ENCODE measurements around the gene ISM1.

The ISM1 gene

DNA sequence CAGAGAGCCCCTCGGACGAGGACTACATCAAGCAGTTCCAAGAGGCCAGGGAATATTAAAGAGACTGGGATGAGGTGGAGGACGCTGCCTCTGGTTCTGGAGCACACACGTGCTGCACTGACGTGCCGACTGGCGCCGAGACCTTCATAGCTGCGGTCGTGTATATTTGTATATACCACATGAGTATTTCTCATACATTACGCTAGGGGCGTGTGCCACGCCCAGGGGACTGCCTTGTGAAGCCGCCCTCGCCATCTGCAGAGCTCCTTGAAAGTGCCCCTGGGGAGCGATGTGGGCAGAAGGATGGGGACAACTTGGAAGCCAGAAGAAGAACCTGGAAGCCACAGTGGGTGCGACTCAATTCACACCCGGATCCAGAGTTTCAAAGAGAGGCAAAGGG lies 78.3 kb downstream of the ISM1 start:
- Histone ChIP-seq H4K20me1 (ENCODE audit: insufficient read depth, low read length) (no peaks in the 10 kb centered on the region), H3K9me3 (ENCODE audit: insufficient read depth, low read length) (no peaks in the 10 kb centered on the region), H3K36me3 (replicated peaks; ENCODE audit: low read depth, low read length) (no peaks in the 10 kb centered on the region), H2AFZ (ENCODE audit: low read depth, low read length) (no peak overlapping the region), H3K4me1 (ENCODE audit: low read length) (no peaks in the 10 kb centered on the region), H3K4me2 (ENCODE audit: low read length) (no peak overlapping the region), H3K27ac (ENCODE audit: low read length) (no peak overlapping the region), H3K4me3 (ENCODE audit: low read length) (no peak overlapping the region), H3K79me2 (ENCODE audit: low read length) (no peaks in the 10 kb centered on the region), H3K27me3 (ENCODE audit: low read depth, low read length) (0 out of 2 replicates have a peak, but pooled peaks cover 4% of the 10 kb centered on the region), H3K9ac (ENCODE audit: low read length) (no peak overlapping the region)
- TF ChIP-seq, protein P1, sequence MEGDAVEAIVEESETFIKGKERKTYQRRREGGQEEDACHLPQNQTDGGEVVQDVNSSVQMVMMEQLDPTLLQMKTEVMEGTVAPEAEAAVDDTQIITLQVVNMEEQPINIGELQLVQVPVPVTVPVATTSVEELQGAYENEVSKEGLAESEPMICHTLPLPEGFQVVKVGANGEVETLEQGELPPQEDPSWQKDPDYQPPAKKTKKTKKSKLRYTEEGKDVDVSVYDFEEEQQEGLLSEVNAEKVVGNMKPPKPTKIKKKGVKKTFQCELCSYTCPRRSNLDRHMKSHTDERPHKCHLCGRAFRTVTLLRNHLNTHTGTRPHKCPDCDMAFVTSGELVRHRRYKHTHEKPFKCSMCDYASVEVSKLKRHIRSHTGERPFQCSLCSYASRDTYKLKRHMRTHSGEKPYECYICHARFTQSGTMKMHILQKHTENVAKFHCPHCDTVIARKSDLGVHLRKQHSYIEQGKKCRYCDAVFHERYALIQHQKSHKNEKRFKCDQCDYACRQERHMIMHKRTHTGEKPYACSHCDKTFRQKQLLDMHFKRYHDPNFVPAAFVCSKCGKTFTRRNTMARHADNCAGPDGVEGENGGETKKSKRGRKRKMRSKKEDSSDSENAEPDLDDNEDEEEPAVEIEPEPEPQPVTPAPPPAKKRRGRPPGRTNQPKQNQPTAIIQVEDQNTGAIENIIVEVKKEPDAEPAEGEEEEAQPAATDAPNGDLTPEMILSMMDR (IDR thresholded peaks at IDR 0.05; ENCODE audit: low read depth, low read length): no peak
- TF ChIP-seq EZH2phosphoT487 (IDR thresholded peaks at IDR 0.05; ENCODE audit: low read depth): no peak

DNA sequence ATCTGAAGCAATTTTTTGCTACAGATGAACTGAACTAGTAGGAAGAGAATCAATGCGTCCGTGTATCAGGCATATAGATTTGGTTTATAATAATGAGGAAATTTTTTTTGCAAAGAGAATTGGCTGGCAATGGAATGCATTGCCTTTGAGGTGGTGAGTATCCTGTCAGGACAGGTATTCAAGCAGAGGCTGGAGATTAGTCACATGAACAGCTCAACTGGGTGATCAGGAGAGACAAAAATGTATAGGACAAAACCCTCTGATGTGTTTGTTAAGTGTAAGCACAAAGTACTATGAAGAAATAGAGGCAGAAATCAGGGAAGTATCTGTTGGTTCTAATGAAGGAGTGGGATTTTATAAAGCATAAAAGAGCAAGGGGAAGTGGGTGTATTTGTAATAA lies 80.5 kb downstream of the ISM1 start:
- Histone ChIP-seq H2AFZ (ENCODE audit: low read depth, low read length) (no peak overlapping the region), H3K79me2 (ENCODE audit: low read length) (no peaks in the 10 kb centered on the region), H3K27me3 (ENCODE audit: low read depth, low read length) (peaks cover 17% of the 10 kb centered on the region), H3K9ac (ENCODE audit: low read length) (no peak overlapping the region), H3K36me3 (replicated peaks; ENCODE audit: low read depth, low read length) (no peaks in the 10 kb centered on the region), H4K20me1 (ENCODE audit: insufficient read depth, low read length) (no peaks in the 10 kb centered on the region), H3K4me1 (ENCODE audit: low read length) (no peaks in the 10 kb centered on the region), H3K4me2 (ENCODE audit: low read length) (no peak overlapping the region), H3K9me3 (ENCODE audit: insufficient read depth, low read length) (no peaks in the 10 kb centered on the region), H3K4me3 (ENCODE audit: low read length) (no peak overlapping the region), H3K27ac (ENCODE audit: low read length) (no peak overlapping the region)
- TF ChIP-seq, protein P1 (IDR thresholded peaks at IDR 0.05; ENCODE audit: low read depth, low read length): no peak

DNA sequence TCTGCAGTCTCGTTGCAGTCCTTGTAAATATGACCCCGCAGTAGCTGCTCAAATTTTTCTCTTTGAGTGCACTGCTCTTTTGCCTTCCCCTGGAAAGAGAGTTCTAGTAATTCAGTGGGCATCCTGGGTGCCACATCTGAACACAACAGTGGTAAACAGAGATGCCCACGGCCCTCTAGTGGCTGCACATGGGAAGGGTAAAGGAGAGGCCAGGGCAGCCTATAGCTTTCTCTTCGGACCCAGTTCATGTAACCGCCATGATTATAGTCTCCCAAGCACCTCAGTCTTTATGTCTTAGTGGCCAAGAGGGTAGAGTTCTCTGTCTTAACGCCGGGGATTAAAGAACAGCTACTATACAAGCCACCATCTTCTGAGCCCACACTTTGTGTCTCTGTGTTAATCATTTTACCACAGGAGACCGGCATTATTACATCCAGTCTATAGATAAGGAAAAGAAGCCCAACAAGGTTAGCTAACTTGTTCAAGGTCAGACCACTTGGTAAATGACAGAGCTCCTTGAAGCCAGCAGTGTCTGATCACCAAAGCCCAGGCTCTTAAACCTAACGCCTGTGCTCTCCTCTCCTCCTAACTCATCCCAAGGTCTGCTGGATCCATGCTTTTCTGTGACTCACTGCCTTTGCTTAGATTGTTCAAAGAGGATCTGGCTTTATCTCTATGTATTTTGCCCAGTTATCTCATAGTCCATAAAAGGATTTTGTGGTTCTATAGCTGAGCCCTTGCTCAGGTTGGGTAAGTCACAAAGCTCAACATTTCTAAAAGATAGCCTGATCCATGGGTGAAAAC lies 81.8 kb downstream of the ISM1 start:
- TF ChIP-seq, protein P1 (IDR thresholded peaks at IDR 0.05; ENCODE audit: low read depth, low read length): peak; percentile 85
- TF ChIP-seq EZH2phosphoT487 (IDR thresholded peaks at IDR 0.05; ENCODE audit: low read depth): no peak
- Histone ChIP-seq H3K27me3 (ENCODE audit: low read depth, low read length) (peaks cover 26% of the 10 kb centered on the region), H3K4me3 (ENCODE audit: low read length) (no peak overlapping the region), H3K36me3 (replicated peaks; ENCODE audit: low read depth, low read length) (no peaks in the 10 kb centered on the region), H4K20me1 (ENCODE audit: insufficient read depth, low read length) (no peaks in the 10 kb centered on the region), H3K9ac (ENCODE audit: low read length) (no peak overlapping the region), H3K27ac (ENCODE audit: low read length) (no peak overlapping the region), H3K4me1 (ENCODE audit: low read length) (no peaks in the 10 kb centered on the region), H3K9me3 (ENCODE audit: insufficient read depth, low read length) (no peaks in the 10 kb centered on the region), H2AFZ (ENCODE audit: low read depth, low read length) (no peak overlapping the region), H3K4me2 (ENCODE audit: low read length) (no peak overlapping the region), H3K79me2 (ENCODE audit: low read length) (no peaks in the 10 kb centered on the region)

DNA sequence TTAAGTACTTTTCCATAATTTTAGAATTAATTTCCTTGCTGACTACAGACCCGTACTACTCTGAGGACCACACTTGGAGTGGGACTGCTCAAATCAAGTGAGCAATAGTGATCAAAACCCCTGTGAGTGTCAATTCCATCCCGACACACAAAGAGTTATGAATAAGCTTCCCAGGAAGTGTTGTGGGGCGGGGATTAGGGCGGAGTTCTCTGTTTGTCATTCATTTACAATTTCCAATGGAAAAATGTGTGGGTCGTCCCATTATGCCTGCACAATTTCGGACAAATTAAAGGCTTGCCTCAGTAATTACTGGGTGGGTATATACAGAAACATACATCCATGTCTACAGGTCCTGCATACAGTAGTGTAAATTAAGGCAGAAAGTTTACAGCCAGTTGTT lies 84.2 kb downstream of the ISM1 start:
- Histone ChIP-seq H3K9me3 (ENCODE audit: insufficient read depth, low read length) (no peaks in the 10 kb centered on the region), H3K4me2 (ENCODE audit: low read length) (no peak overlapping the region), H4K20me1 (ENCODE audit: insufficient read depth, low read length) (no peaks in the 10 kb centered on the region), H3K4me1 (ENCODE audit: low read length) (no peaks in the 10 kb centered on the region), H3K4me3 (ENCODE audit: low read length) (no peak overlapping the region), H3K36me3 (replicated peaks; ENCODE audit: low read depth, low read length) (no peaks in the 10 kb centered on the region), H3K79me2 (ENCODE audit: low read length) (no peaks in the 10 kb centered on the region), H3K27me3 (ENCODE audit: low read depth, low read length) (peaks cover 36% of the 10 kb centered on the region), H3K9ac (ENCODE audit: low read length) (no peak overlapping the region), H2AFZ (ENCODE audit: low read depth, low read length) (no peak overlapping the region), H3K27ac (ENCODE audit: low read length) (no peak overlapping the region)
- TF ChIP-seq, protein P1 (IDR thresholded peaks at IDR 0.05; ENCODE audit: low read depth, low read length): no peak
- no peak for TF ChIP-seq EZH2phosphoT487 (IDR thresholded peaks at IDR 0.05; ENCODE audit: low read depth)

All from OCI-LY3 (cell line).